ENCODE data around the gene WBP4. TPM values are rescaled to one million over a fixed set of nuclear protein-coding genes. Genes with fewer than 3 reads are reported as not detected.

WBP4 gene
- total and polyA plus RNA-seq, 4 donors = 3.9 to 6.8 (median 5.5) TPM

DNA sequence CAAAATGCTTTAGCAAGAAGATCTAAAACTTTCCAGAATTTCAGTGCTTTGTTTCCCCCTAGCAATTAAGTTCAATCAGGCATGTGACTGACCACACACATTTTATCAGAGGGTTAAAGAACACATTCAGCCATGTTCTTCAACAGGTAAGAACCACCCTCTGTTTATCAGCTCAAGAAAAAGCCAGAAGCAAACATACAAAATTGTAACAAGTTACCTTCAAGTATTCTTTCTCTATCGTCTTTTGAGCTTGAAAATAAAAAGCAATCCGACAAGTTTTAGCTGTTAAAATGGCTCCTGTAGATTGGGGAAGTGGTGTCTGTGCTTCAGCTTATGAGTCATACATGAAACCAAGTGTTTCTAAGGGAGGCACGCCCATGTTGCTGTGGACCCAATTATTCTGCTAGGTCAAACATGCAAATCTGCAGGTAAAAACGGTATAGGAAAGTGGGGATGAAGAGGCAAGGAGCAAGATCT is 42.3 kb upstream of the WBP4 start, which contains the start of gene ELF1:
Gene ELF1 (minus strand): TSS at position 306 of the 477 bp plus-strand sequence. CDS start 37,262 bp downstream, outside the sequence.
- no peak for DNase-seq (ENCODE audit: low spot score)
- Histone ChIP-seq H3K4me3 (ENCODE audit: low read depth in 1 of 3, low read length in 3 of 3) (peak within 1 kb of the TSS in 1 of 3 donors; percentile 38), H3K27ac (ENCODE audit: low read depth in 1 of 2, low read length in 2 of 2) (peak within 1 kb of the TSS; percentile 70 to 75), H3K9ac (ENCODE audit: low read depth in 1 of 2, low read length in 2 of 2) (peak within 1 kb of the TSS; percentile 63 to 91), H3K4me1 (ENCODE audit: control insufficient read depth in 4 of 4, insufficient read depth in 4 of 4, low read length in 3 of 4) (peaks cover 6 to 33% (median 24%) of the 10 kb centered on the region in 4 donors), H3K9me3 (ENCODE audit: control insufficient read depth in 4 of 4, low read length in 3 of 4) (no peaks in the 10 kb centered on the region), H3K27me3 (ENCODE audit: control insufficient read depth in 4 of 4, insufficient read depth in 4 of 4, low read length in 3 of 4) (no peaks in the 10 kb centered on the region), H3K36me3 (ENCODE audit: control insufficient read depth in 4 of 4, insufficient read depth in 3 of 4, low read depth in 1 of 4, low read length in 3 of 4) (no peaks in the 10 kb centered on the region)
- 41% methylated on average over 4 of the region's 4 CpGs for WGBS
- no peak for TF ChIP-seq MAX (IDR thresholded peaks at IDR 0.05)
- no peak for TF ChIP-seq EGR1 (IDR thresholded peaks at IDR 0.05; ENCODE audit: low read depth in 2 of 2)
- TF ChIP-seq TAF1 (conservative IDR thresholded peaks at IDR 0.05) = no peak
- TF ChIP-seq, protein P1, sequence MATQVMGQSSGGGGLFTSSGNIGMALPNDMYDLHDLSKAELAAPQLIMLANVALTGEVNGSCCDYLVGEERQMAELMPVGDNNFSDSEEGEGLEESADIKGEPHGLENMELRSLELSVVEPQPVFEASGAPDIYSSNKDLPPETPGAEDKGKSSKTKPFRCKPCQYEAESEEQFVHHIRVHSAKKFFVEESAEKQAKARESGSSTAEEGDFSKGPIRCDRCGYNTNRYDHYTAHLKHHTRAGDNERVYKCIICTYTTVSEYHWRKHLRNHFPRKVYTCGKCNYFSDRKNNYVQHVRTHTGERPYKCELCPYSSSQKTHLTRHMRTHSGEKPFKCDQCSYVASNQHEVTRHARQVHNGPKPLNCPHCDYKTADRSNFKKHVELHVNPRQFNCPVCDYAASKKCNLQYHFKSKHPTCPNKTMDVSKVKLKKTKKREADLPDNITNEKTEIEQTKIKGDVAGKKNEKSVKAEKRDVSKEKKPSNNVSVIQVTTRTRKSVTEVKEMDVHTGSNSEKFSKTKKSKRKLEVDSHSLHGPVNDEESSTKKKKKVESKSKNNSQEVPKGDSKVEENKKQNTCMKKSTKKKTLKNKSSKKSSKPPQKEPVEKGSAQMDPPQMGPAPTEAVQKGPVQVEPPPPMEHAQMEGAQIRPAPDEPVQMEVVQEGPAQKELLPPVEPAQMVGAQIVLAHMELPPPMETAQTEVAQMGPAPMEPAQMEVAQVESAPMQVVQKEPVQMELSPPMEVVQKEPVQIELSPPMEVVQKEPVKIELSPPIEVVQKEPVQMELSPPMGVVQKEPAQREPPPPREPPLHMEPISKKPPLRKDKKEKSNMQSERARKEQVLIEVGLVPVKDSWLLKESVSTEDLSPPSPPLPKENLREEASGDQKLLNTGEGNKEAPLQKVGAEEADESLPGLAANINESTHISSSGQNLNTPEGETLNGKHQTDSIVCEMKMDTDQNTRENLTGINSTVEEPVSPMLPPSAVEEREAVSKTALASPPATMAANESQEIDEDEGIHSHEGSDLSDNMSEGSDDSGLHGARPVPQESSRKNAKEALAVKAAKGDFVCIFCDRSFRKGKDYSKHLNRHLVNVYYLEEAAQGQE (IDR thresholded peaks at IDR 0.05) = no peak
- no peak for TF ChIP-seq NR2F2 (IDR thresholded peaks at IDR 0.05)
- peak; percentile 91 to 92 for TF ChIP-seq JUND (IDR thresholded peaks at IDR 0.05)
- TF ChIP-seq, protein P2, sequence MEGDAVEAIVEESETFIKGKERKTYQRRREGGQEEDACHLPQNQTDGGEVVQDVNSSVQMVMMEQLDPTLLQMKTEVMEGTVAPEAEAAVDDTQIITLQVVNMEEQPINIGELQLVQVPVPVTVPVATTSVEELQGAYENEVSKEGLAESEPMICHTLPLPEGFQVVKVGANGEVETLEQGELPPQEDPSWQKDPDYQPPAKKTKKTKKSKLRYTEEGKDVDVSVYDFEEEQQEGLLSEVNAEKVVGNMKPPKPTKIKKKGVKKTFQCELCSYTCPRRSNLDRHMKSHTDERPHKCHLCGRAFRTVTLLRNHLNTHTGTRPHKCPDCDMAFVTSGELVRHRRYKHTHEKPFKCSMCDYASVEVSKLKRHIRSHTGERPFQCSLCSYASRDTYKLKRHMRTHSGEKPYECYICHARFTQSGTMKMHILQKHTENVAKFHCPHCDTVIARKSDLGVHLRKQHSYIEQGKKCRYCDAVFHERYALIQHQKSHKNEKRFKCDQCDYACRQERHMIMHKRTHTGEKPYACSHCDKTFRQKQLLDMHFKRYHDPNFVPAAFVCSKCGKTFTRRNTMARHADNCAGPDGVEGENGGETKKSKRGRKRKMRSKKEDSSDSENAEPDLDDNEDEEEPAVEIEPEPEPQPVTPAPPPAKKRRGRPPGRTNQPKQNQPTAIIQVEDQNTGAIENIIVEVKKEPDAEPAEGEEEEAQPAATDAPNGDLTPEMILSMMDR (IDR thresholded peaks at IDR 0.05; ENCODE audit: low read depth, low read length, missing input control) = no peak
- TF ChIP-seq SP1 (IDR thresholded peaks at IDR 0.05) = peak; percentile 6
- peak; percentile 45 for TF ChIP-seq ATF3 (IDR thresholded peaks at IDR 0.05)
- peak; percentile 94 for TF ChIP-seq YY1 (IDR thresholded peaks at IDR 0.05)
- no peak for TF ChIP-seq RXRA (IDR thresholded peaks at IDR 0.05)
- no peak for TF ChIP-seq FOXA1 (IDR thresholded peaks at IDR 0.05)
- no peak for TF ChIP-seq GABPA (IDR thresholded peaks at IDR 0.05 in 1 of 2, conservative IDR thresholded peaks at IDR 0.05 in 1 of 2)
- TF ChIP-seq HNF4G (IDR thresholded peaks at IDR 0.05) = no peak
- TF ChIP-seq RAD21 (IDR thresholded peaks at IDR 0.05) = no peak
- TF ChIP-seq ZBTB33 (IDR thresholded peaks at IDR 0.05) = no peak
- TF ChIP-seq HNF4A (conservative IDR thresholded peaks at IDR 0.05) = no peak
- TF ChIP-seq FOXA2 (IDR thresholded peaks at IDR 0.05) = no peak
